NCI-H1105 (cell line): ENCODE results near the gene SHOC2.

Experiments used
- DNase-seq: peaks from one replicate; lab custom pipeline; 2025; lab: John Stamatoyannopoulos, UW

Gene SHOC2

DNA sequence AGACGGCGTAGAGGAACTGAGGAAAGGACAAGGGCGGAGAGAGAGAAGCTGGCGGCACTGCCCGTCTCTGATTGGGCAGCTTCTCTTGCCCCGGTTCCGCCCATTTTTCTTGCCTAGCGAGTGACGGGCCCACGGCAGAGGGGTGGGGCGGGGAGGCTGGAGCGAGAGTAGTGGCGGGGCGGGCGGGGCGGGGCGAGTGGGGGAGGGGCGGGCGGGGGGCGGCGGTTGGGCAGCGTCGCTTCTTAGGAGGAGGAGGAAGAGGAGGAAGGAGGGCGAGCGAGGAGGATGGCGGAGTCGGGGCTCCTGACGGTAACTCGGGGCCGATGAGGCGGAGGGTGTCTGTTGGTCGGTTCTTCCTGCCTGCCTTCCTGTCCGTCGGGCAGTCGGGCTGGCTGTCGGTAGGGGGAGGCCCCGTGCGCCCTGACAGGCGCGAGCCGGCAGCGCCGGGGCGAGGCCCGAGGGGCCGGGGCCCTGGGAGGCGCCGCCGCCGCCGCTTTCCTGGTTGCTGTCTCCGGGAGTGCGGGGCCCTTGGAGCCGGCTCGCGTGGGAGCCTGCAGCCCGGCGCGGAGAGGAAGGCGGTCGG, at the start of gene SHOC2:
SHOC2 (plus strand) TSS at position 256 of the 583 bp plus-strand sequence. CDS start 44,755 bp downstream, outside the sequence.
- peak; percentile 97 for DNase-seq

DNA sequence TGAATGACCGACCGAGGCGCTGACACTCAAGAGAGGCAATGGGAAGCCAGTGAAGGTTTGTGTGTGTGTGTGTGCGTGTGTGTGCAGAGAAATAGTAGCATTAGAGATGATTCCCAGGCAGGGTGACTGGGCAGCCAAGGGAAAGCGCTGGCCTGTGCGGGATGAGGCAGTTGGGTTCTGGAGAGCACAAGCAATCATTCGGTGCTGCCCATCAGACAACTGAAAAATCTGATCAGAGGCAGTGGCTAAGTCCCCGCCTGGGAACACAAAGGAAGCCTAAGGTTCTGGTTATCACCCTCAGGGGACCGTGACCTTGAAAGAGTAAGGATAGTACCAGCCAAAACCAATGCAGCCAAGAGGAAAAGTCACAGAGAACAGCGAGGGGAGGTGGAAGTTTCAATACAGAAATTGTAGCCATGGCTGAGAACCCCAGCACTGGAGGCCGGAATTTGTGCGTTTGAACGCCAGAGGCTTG, 48.5 kb upstream of the SHOC2 start:
- no peak for DNase-seq

DNA sequence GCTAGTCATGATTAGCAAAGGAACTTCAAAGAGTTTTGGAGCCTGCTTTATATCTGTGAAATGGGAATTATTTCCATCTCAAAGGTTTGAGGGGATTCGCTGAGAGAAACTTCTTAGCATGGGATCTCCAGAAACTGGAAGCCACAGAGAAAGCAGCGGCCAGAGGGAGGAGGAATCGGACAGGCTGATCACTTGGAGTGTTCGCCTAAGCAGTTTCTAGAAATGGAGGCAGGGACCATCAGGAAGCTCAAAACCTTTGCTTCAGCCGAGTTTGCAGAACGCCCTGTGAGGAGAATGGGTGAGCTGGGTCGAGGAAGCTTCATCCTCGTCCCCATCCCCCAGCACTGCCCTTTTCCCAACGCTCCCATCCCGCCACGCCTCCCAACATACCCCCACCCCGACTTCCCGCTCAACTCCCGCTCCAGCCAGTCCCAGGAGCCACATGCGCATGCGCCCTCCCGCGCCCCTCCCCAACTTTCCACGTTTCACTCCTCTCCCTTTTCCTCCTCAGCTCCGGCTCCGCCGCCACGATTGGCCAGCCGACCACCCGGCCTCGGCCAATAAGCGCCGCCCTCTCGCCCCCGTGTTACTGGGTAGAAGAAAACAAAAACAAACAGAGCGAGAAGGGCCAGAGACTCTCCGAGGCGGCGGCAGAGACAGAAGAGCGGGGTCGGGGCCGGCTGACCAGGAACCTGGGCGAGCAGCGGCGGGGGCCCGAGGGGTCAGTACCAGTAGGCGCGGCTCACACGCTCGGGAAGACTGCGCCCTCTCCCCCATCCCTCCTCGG, 47.9 kb upstream of the SHOC2 start, which contains the start of gene PDCD4:
PDCD4 (plus strand) TSS at position 631 of the 787 bp plus-strand sequence. CDS start 4,100 bp downstream, outside the sequence.
- DNase-seq = peak; percentile 89

DNA sequence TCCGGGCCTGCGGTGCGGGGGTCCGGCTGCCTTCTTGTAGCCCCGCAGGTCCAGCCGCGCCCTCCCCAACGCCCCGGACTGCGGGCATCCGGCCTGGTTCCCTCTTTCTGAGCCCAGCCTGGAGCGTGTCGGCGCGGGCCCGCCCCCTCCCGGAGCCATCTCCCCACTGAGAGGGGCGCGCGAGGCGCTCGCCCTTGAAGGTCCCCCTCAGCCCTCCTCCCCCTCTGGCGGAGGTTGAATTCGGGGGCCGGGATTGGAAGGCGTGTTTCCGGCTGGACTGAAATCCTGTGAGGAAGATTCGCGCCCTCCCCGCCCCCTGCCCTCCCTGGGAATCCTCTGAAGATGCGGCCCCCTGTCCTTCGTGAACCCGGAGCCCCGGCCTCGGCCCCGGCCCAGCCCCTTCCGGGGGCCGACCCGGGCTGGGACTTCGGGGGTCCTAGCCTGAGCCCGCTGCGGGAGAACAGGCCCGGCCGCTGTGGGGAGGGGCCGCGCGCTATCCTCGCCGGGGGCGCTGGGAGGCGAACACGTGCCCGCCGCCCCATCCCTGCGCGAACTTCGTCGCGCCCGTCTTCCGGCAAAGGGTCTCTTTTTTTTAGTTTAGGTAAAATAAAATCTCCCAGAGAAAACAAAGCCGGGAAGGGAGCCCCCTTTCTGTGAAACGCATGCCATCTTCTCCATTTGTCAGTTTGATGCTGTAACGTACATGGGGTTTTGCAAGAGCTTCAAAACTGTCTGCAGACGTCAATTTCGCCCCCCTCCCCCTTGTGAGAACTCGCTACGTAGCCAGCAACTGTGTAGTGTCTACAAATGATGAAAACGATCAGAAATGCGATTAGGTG, 47.0 kb upstream of the SHOC2 start:
- peak; percentile 64 for DNase-seq

DNA sequence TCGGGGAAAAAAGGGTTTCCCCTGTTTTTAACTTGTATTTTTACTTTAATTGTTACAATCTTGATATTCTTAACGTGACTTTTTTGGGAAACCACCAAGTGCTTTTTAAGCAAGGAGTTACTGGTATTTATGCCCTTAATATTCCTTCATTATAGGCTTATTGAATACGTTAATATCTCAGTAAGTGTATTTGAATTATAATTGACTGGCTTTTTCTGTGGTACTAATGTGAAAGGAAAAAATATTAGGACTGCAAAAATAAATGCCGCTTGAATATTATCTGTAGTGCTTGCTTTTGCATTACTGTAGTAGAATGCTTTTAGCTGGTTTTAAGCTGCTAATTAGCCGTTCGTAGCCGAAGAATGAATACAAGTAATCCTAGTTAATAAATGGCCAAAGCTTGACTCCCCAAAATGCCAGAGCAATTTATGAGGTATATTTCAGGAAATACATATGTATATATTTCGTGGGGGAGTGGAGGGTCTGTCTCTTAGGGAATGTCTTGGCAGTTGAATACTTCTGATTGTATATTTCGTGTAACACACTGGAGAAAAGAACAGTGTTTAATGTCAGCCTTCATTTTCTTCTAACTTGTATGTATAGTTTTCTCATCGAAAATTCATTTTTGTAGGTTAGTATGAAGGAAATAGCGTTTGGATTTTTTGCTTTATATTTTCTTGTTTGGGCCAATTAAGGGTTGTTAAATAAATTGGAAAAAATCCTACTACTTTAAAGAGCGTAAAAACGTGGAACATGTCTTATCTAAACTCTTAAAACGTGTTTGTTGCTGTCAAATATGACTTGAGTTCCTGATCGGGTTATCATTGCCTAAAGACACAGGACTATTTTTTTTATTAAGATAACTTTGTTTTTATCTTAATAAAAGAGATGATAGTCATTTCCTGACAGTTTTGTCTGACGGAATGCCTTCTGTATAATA, 46.1 kb upstream of the SHOC2 start:
- DNase-seq = no peak

DNA sequence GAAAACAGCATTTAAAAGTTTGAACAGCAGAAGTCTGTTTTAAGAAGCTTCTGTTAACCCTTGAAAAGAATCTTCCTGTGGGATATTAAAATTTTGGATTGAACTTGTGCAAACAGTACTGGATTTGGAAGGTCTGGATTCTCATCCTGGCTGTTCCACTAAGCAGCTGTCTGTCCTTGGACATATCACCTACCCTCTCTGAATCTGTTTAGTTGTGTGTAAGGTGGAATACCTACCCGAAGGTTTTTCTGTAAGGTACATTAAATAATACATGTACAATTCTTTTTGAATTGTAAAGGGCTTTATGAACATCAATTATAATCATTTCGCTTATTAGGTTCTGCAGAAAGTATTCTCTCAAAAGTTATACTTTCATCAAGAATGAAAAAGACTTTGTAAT, 45.5 kb upstream of the SHOC2 start:
- DNase-seq = no peak

DNA sequence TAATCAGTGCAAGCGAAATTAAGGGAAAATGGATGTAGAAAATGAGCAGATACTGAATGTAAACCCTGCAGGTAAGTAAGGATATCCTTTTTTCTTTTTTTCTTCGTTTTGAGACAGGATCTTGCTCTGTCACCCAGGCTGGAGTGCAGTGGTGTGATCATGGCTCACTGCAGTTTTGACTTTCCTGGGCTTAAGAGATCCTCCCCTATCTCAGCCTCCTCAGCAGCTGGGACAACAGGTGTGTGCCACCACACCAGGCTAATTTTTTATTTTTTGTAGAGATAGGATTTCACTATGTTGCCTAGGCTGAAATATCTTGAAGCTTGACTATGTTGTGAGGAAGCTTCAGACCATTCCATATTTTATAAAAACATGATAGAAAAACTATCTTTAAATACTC, 43.4 kb upstream of the SHOC2 start:
- DNase-seq = no peak

DNA sequence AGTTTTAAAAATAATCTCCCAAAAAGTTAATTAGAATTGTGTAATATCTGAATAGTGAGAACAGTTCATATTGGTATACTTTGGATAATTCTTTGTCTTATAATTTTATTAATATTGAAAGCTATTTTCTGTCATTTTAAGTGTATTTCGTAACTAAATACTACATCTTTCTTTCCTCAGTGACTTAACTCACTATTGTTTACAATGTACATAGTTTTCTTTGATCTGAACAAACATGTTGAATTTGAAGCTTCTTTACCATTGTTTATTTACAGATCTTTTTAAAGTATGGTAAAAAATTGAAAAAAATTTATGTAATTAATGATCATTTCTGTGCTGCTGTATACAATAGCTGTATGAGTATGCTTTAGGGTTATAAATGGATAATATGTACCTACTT, 42.6 kb upstream of the SHOC2 start:
- no peak for DNase-seq

DNA sequence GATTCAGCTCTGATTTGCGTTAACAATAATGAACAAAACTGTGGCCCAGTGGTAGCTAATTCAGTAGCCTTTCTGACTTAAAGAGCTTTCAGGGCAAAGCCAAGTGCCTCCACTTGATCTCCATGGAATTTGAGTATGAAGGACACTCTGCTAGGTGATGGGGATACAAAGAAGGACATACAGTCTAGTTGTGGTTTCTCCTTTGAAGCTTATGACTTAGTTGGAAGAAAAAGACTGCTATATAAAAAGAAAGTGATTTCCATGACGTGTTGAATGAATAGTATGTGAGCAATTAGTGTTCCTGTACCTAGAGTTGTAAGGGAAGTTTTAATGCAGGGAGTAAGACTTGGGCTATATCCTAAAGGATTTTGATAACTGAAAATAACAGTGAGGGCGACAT, 39.4 kb upstream of the SHOC2 start:
- DNase-seq = no peak

DNA sequence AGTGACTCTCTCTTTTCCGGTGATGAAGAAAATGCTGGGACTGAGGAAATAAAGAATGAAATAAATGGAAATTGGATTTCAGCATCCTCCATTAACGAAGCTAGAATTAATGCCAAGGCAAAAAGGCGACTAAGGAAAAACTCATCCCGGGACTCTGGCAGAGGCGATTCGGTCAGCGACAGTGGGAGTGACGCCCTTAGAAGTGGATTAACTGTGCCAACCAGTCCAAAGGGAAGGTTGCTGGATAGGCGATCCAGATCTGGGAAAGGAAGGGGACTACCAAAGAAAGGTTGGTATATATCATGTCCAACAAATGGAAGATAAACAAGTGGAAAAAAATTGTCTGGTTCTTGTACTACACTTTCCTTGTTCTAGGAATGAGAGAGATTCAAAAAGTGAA, 38.2 kb upstream of the SHOC2 start:
- DNase-seq = no peak

DNA sequence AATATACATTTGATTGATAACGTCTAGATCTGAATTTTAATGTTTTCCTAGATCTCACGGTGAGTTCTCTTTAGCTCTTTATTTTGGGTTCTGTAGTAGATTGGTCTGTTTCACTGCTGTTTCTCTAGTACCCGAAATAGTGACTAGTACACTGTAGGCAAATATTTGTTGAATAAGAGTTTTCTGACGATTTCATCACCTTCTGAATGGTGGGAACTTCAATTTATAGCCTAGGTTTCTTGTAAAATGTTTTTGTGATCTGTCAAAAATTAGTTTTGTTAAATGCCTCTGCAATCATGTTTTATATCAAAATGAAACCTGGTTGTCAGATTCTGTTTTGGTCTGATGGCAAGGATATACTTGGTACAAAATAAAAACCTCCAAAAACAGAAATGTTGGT, 37.5 kb upstream of the SHOC2 start:
- no peak for DNase-seq

DNA sequence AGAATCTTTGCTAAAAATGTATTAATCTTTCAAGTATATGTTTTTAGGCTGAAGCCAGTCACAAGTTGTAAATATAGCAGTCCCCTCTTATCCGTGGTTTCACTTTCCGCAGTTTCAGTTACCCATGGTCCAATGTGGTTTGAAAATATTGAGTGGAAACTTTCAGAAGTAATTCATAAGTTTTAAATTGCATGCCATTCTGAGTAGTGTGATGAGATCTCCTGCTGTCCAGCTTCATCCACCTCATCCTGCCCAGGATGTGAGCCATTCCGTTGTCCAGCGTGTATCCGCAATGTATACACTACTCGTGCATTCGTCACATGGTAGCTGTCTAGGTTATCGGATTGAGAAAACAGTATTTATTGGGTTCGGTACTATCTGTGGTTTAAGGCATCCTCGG, 35.5 kb upstream of the SHOC2 start:
- no peak for DNase-seq

DNA sequence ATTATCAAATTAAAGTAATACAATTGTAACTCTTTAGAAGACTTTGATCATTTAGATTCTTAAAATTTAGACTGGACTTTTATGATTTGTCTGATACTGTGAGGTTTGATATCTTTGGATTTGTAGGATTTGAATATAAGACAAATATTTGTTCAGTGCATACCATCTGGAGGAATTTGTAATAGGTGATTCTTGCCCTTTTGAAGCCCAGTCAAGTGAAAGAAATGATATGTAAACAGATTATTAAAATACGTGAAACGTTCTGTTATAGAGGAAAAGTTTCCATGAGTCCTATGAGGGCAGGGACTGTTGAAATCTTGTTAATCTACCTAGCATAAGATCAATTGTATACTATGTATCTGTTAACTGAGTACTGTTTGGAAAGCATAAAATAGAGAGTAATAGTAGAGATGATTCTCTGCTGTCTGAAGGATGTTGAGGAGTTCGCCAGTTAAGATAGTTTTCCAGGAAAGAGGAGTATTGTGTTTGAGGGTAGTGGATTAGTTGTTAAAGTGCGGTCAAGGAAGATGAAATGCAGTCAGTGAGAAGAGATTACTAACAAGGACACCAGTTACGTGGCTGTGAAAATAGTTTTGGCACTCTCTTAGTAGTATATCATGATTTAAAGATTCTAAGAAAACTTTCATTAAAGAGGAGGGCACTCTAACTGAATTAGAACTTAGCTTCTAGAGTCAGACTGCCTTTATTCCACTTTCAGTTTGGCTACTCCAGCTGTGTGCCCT, 33.3 kb upstream of the SHOC2 start:
- DNase-seq = no peak

DNA sequence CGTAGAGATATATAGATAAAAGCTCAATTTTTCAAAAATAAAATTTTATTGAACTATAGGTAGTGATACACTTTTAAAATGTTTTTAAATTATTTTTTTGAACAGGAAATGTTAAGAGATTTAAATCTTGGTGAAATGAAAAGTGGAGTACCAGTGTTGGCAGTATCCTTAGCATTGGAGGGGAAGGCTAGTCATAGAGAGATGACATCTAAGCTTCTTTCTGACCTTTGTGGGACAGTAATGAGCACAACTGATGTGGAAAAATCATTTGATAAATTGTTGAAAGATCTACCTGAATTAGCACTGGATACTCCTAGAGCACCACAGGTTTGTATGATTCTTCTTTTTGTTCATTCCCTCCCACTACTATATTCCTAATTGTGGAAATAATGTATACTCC, 31.8 kb upstream of the SHOC2 start:
- no peak for DNase-seq

DNA sequence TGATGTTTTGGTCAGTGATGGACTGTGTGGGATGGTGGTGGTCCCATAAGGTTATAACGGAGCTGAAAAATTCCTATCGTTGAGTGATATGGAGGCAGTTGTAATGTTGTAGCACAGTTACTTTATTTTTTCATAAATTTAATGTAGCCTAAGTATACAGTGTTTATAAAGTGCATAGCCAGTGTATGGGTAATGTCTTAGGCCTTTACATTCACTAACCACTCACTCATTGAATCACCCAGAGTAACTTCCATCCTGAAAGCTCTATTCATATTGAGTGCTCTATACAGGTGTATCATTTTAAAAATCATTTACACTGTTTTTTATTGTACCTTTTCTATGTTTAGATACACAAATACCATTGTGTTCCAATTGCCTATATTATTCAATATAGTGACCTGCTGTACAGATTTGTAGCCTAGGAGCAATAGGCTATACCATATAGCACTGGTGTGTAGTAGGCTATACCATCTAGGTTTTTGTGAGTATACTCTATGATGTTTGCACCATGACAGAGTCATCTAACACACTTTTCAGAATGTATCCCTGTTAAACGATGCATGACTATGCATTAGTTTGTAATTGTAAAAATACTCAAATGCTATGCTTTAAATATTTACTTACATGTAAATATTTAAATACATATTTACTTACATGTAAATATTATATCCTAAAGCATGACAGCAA, 26.7 kb upstream of the SHOC2 start:
- no peak for DNase-seq

DNA sequence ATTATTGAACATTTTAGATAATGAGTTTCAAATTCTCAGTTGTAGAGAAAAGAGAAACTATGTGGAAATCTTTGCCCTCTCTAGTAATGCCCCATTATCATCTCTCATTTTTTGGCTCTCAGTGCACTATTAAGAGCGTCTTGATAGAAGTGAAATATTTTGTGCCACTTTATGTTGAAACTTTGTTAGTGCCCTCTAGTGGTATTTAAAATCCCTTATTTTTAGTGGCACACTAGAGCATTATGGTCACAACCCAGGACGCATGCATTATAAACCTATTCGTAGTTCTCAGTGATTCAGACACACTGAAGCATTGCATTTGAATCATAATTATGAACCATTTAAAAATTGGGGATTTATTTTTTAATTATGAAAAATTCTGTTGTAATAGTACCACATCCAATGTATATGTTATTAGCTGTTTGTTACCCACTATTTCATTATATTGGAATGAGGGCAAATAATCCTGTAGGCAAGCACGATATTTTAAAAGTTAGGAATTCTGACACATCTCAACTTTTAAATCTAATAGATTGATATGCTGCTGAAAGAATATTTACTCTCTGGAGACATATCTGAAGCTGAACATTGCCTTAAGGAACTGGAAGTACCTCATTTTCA, 25.7 kb upstream of the SHOC2 start:
- peak; percentile 36 for DNase-seq

DNA sequence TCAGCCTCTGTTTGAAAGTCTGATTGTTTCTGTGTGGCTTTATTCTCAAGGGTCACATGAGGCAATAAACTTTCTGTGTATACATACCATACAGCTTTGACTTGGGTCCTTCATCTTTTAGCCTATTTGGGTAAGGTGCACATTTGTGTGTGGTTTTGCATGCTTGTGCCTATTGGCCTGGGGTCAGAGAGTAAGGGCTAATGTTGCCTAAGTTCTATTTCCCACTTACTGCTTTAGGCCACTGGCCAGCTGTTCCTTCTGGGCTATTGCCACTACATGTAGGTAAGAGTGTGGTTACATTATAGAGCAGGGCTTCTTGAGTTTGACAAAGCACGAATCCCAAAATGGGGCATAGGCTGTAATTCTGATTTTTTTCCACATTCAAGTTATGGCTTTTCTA, 22.2 kb upstream of the SHOC2 start:
- no peak for DNase-seq

DNA sequence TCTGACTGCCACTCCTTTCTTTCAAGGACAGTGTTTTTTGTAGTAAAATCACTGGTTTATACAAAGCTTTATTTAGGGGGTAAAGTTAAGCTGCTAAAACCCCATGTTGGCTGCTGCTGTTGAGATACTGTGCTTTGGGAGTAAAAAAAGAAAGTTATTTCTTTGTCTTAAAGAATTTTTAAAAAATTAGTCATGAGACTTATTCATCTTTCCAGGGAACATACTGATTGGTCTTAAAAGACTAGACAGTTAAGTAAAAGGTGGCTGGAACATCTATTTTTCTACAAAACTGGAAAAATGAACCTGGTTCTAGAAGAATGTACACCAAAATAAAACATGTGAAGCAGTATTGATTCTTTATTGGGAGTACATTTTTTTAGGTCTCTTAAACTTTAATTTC, 21.0 kb upstream of the SHOC2 start:
- no peak for DNase-seq

DNA sequence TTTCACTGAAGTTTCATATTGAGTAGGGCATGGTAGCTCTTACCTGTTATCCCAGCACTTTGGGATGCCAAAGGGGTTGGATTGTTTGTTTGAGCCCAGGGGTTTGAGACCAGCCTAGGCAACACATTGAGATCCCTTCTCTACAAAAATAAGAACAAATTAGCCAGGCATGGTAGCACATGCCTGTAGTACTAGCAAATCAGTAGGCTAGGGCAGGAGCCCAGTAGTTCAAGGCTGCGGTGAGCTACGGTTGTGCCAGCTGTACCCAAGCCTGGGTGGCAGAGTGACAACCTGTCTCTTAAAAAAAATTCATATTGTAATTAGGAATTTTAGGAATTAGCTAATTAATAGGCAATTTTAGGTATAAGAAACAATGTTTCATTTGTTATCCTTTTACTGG, 18.4 kb upstream of the SHOC2 start:
- no peak for DNase-seq
